Esophagus muscularis mucosa (tissue), 4 donors: ENCODE measurements around the gene BAZ2B. TPM values are rescaled to one million over a fixed set of nuclear protein-coding genes. Genes with fewer than 3 reads are reported as not detected.

Experiments used
- DNase-seq: peaks from one replicate; pipeline ENCODE4 v3.0.0-alpha.2; 2017; ENCODE audit errors: extremely low spot score
- H3K27ac ChIP-seq, 4 donors: fragments of 200-600 bp; sonication (generic); replicated peaks in 1 of 4; 1 replicate in 3 of 4; 2 replicates in 1 of 4; pipeline ENCODE4 v1.5.1; 2016 to 2019; ENCODE audit warnings: mild to moderate bottlenecking in 1 of 4
- H3K27me3 ChIP-seq, 4 donors: fragments of 200-600 bp; sonication (generic); one replicate each; pipeline versions ENCODE4 v1.5.1 to v1.6.0; 2016 to 2019
- H3K36me3 ChIP-seq, 4 donors: fragments of 200-600 bp; sonication (generic); one replicate each; pipeline ENCODE4 v1.5.1; 2016 to 2019
- H3K4me1 ChIP-seq, 4 donors: fragments of 200-600 bp; sonication (generic); one replicate each; pipeline ENCODE4 v1.5.1; 2016 to 2019
- H3K4me3 ChIP-seq, 4 donors: fragments of 200-600 bp; sonication (generic); 1 replicate in 2 of 4; 2 replicates in 2 of 4; pipeline ENCODE4 v1.5.1; 2016 to 2019; ENCODE audit warnings: mild to moderate bottlenecking in 4 of 4, moderate library complexity in 1 of 4
- H3K9me3 ChIP-seq, 4 donors: fragments of 200-600 bp; sonication (generic); 1 replicate in 3 of 4; 2 replicates in 1 of 4; pipeline ENCODE4 v1.5.1; 2016 to 2019
- EP300 ChIP-seq: sonication (generic); formaldehyde crosslinking; IDR thresholded peaks from one replicate; pipeline ENCODE4 v1.6.1; 2017; ENCODE audit warnings: antibody characterized with exemption
- POLR2A ChIP-seq: fragments of 450-650 bp; IDR thresholded peaks from one replicate; pipeline ENCODE4 v1.6.1; 2017; ENCODE audit warnings: antibody characterized with exemption, moderate library complexity, mild to moderate bottlenecking, low read depth
- POLR2AphosphoS5 ChIP-seq, 2 donors: sonication (generic); formaldehyde crosslinking; IDR thresholded peaks; one replicate each; pipeline ENCODE4 v1.6.1; 2017; ENCODE audit warnings: antibody characterized with exemption in 2 of 2
- WGBS: methylation state at CpG from one replicate; pipeline ENCODE4 v1.1.5; 2018; 5-methylcytosine and 5-hydroxymethylcytosine counted together
- intact Hi-C: fragments of 100-400 bp; cut with DNase I; formaldehyde crosslinking; loops from one replicate; pipeline ENCODE4 v1.15.1; 2023
- total RNA-seq, 4 donors: library from RNA; depleted of rRNA; stranded (reverse); fragments of >200 nt; gene quantifications; one replicate each; pipeline versions ENCODE4 v1.1.0 to v1.2.1, GENCODE V29; 2016
- TF ChIP-seq, protein P1 (sequence below), 3 experiments: fragments of 200-600 bp in 2 of 3; fragments of 450-650 bp in 1 of 3; sonication (generic) in 2 of 3; IDR thresholded peaks; one replicate each; pipeline ENCODE4 v1.5.1; 2017 to 2019; ENCODE audit warnings: antibody characterized with exemption in 3 of 3, mild to moderate bottlenecking in 2 of 3, moderate library complexity in 1 of 3

BAZ2B gene
- total RNA-seq, 4 donors from 2014 or later: 76.3 to 97.2 (median 91.0) TPM

DNA sequence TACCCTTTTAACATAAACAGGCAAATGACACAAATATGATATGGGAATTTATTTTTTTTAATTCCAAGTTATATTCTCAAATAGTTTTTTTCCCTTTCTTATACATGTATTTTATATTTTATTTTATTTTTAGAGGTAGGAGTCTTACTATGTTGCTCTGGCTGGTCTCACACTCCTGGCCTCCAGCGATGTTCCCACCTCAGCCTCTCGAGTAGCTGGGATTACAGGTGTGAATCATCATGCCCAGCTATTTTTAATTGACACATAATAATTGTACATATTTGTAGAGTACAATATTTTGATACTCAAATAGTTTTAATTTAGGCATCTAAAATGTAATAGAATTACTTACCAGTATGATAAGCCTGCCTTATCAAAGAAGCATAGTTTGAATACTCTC, 12.2 kb downstream of the BAZ2B start:
- peaks cover 25 to 62% (median 56%) of the 10 kb centered on the region in 4 donors for H3K4me1 ChIP-seq
- TF ChIP-seq POLR2AphosphoS5 (IDR thresholded peaks at IDR 0.05) (no peak), EP300 (no peak), POLR2A (no peak)
- TF ChIP-seq, protein P1, sequence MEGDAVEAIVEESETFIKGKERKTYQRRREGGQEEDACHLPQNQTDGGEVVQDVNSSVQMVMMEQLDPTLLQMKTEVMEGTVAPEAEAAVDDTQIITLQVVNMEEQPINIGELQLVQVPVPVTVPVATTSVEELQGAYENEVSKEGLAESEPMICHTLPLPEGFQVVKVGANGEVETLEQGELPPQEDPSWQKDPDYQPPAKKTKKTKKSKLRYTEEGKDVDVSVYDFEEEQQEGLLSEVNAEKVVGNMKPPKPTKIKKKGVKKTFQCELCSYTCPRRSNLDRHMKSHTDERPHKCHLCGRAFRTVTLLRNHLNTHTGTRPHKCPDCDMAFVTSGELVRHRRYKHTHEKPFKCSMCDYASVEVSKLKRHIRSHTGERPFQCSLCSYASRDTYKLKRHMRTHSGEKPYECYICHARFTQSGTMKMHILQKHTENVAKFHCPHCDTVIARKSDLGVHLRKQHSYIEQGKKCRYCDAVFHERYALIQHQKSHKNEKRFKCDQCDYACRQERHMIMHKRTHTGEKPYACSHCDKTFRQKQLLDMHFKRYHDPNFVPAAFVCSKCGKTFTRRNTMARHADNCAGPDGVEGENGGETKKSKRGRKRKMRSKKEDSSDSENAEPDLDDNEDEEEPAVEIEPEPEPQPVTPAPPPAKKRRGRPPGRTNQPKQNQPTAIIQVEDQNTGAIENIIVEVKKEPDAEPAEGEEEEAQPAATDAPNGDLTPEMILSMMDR (IDR thresholded peaks at IDR 0.05): no peak

DNA sequence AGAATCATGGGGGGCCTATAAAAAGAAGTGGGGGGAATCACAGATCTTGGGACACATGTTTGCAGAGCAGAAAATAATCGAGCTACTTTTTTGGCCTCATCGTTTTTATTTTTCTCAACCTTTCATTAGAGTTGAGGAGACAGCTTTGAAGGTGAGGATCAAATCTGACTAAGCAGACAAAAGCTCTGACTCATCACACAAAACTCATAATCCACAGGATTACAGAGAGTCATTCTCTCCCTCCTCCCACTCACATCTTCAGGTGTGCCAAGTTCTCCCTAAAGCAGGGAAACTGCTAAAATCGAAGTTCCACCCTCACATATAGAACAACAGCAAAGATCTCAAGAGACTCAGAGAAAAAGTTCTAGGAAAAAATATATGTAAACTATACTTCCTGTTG, 15.6 kb downstream of the BAZ2B start:
- WGBS: 48% methylated on average over 3 of the region's 3 CpGs
- intact Hi-C loops: no loop called here
- TF ChIP-seq POLR2A (no peak), POLR2AphosphoS5 (IDR thresholded peaks at IDR 0.05) (no peak), EP300 (no peak)
- TF ChIP-seq, protein P1 (IDR thresholded peaks at IDR 0.05): no peak
- Histone ChIP-seq H3K27me3 (no peaks in the 10 kb centered on the region), H3K36me3 (no peaks in the 10 kb centered on the region), H3K27ac (no peak overlapping the region), H3K9me3 (no peaks in the 10 kb centered on the region), H3K4me3 (no peak overlapping the region), H3K4me1 (peaks cover 5 to 28% (median 25%) of the 10 kb centered on the region in 4 donors)
- no peak for DNase-seq

More for the DNA sequence above, 12.2 kb downstream of the BAZ2B start:
- intact Hi-C loops: no loop called here
- Histone ChIP-seq H3K4me3 (no peak overlapping the region), H3K9me3 (no peaks in the 10 kb centered on the region), H3K27ac (no peak overlapping the region), H3K27me3 (no peaks in the 10 kb centered on the region), H3K36me3 (no peaks in the 10 kb centered on the region)
- no peak for DNase-seq
- WGBS: 79% methylated on average over 2 of the region's 2 CpGs

DNA sequence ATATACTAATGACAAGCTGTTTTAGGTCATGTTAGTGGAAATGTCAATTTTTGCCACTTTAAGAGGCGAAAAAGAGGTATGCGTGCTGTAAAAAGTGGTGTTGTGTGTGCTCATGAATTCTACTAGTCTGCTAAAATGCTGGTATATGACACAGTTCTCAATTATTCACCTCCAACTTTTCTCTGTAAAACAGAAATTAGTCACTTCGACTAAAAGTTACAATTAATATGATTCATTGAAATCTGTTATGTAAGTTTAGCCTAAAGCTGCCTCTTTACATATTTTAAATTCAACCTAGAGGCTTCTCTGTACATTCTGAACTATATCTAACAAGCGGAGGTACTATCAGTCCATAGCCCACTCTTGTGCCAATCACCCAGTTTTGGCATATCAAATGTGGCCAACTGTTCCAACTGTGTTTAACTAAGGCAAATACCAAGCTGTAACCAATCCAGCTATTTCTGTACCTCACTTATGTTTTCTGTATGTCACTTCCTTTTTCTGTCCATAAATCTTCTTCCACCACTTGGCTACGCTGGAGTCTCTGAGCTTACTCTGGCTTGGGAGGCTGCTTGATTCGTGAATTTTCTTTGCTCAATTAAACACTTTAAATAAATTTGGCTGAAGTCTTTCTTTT, 20.8 kb downstream of the BAZ2B start:
- DNase-seq: no peak
- H3K27ac ChIP-seq: no peak overlapping the region
- no peaks in the 10 kb centered on the region for H3K27me3 ChIP-seq
- intact Hi-C loops: no loop called here
- H3K36me3 ChIP-seq: no peaks in the 10 kb centered on the region
- no peak overlapping the region for H3K4me3 ChIP-seq
- TF ChIP-seq, protein P1 (IDR thresholded peaks at IDR 0.05): no peak
- TF ChIP-seq EP300 (no peak), POLR2A (no peak), POLR2AphosphoS5 (IDR thresholded peaks at IDR 0.05) (no peak)
- H3K4me1 ChIP-seq: peaks cover 3 to 14% (median 8%) of the 10 kb centered on the region in 4 donors
- no peaks in the 10 kb centered on the region for H3K9me3 ChIP-seq
- WGBS: 76% methylated on average over 6 of the region's 6 CpGs

DNA sequence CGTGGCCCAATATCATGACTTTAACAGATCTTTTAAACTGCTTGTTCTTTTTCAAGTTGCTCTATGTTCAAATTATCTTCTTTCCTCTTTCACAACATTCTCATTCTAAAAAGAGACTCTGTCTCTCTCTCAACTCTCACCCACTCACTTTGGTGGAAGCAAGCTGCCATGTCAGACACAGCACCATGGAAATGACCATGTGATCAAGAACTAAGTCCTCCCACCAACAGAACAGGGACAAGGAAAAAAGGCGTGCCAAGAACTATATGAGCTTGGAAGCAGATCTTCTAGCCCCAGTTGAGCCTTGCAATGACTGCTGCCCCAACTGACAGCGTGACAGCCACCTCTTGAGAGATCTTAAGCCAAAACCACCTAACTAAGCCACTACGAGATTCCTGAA, 23.9 kb downstream of the BAZ2B start:
- H3K27me3 ChIP-seq: no peaks in the 10 kb centered on the region
- peaks cover 2 to 11% (median 7%) of the 10 kb centered on the region in 4 donors for H3K4me1 ChIP-seq
- no peak for DNase-seq
- 93% methylated on average over 3 of the region's 4 CpGs for WGBS
- TF ChIP-seq POLR2A: no peak
- no peak for TF ChIP-seq EP300
- TF ChIP-seq, protein P1 (IDR thresholded peaks at IDR 0.05): no peak
- no peak for TF ChIP-seq POLR2AphosphoS5 (IDR thresholded peaks at IDR 0.05)
- intact Hi-C loops: no loop called here
- H3K36me3 ChIP-seq: no peaks in the 10 kb centered on the region
- H3K27ac ChIP-seq: no peak overlapping the region
- H3K9me3 ChIP-seq: no peaks in the 10 kb centered on the region
- H3K4me3 ChIP-seq: no peak overlapping the region

DNA sequence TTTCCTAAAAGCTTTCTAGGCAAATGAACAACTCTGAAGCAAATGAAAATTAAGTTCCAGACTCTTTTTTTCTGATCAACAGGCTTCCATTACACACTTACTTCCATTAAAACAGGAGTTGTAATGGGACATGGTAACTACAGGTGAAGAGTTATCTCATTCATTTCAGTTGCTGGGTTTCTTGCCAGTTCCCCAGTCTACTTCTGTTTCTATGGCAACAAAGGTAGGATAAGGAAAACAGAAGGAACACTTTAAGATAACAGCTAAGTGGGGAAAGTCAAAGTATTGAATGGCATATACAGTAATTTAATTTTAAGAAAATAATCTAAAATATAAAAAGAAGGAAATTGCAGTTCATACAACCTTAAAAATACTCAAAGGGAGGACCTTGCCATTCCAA, 25.1 kb downstream of the BAZ2B start:
- Histone ChIP-seq H3K36me3 (no peaks in the 10 kb centered on the region), H3K4me1 (peaks cover 2 to 11% (median 7%) of the 10 kb centered on the region in 4 donors), H3K27ac (no peak overlapping the region), H3K27me3 (no peaks in the 10 kb centered on the region), H3K4me3 (no peak overlapping the region), H3K9me3 (no peaks in the 10 kb centered on the region)
- intact Hi-C loops: no loop called here
- no peak for DNase-seq
- no peak for TF ChIP-seq POLR2A
- no peak for TF ChIP-seq POLR2AphosphoS5 (IDR thresholded peaks at IDR 0.05)
- no peak for TF ChIP-seq EP300
- TF ChIP-seq, protein P1 (IDR thresholded peaks at IDR 0.05): no peak
